Chondrocyte (in vitro differentiated cells): ENCODE data around the gene ACVRL1. TPM values are rescaled to one million over a fixed set of nuclear protein-coding genes. Genes with fewer than 3 reads are reported as not detected.

ENCODE experiments used
- DNase-seq: peaks from one replicate; pipeline ENCODE4 v3.0.0; 2021; ENCODE audit warnings: mixed read lengths, low spot score
- H3K27ac Mint-ChIP-seq: one replicate; pipeline ENCODE4 v1.8.0; 2021; ENCODE audit warnings: mild to moderate bottlenecking, moderate library complexity, mixed read lengths; ENCODE audit not compliant: unreplicated experiment
- H3K27me3 Mint-ChIP-seq: 2 replicates; pipeline ENCODE4 v1.8.0; 2021; ENCODE audit warnings: low read depth, mixed read lengths
- H3K36me3 Mint-ChIP-seq: 2 replicates; pipeline ENCODE4 v1.8.0; 2021; ENCODE audit warnings: low read depth, mixed read lengths
- H3K4me1 Mint-ChIP-seq: 2 replicates; pipeline ENCODE4 v1.8.0; 2021; ENCODE audit warnings: low read depth, mild to moderate bottlenecking, mixed read lengths
- H3K4me3 Mint-ChIP-seq: one replicate; pipeline ENCODE4 v1.8.0; 2021; ENCODE audit warnings: mild to moderate bottlenecking, moderate library complexity, mixed read lengths; ENCODE audit not compliant: unreplicated experiment
- H3K9me3 Mint-ChIP-seq: 2 replicates; pipeline ENCODE4 v1.8.0; 2021; ENCODE audit warnings: low read depth, mixed read lengths
- total RNA-seq: library from RNA; stranded (reverse); gene quantifications from 3 replicates; pipeline ENCODE4 v1.2.1, GENCODE V29; 2021
- TF ChIP-seq, protein P1 (sequence below): fragments of 200-600 bp; sonication (generic); IDR thresholded peaks from 2 replicates; pipeline ENCODE4 v1.5.0; 2021; ENCODE audit warnings: antibody characterized with exemption, mild to moderate bottlenecking, moderate library complexity

Gene ACVRL1
- total RNA-seq, 1 donor from 2014 or later, result 0.60 TPM

DNA sequence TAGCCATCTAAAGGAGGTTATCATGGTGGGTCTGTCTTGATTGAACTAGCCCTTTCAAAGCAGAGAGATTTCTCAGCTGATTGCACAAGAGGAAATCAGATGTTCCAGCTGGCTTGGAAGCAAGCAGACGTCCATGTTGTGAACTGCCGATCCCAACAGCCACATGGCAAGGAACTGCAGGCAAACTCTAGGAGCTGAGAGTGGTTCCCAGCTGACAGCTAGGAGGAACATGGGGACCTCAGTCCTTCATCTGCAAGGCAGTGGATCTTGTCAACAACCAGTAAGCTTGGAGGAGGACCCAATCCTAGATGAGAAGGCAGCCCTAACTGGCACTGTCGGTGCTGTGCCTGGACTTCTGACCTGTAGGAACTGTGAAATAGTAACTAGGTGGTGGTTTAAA, 51.9 kb downstream of the ACVRL1 start:
- TF ChIP-seq, protein P1, sequence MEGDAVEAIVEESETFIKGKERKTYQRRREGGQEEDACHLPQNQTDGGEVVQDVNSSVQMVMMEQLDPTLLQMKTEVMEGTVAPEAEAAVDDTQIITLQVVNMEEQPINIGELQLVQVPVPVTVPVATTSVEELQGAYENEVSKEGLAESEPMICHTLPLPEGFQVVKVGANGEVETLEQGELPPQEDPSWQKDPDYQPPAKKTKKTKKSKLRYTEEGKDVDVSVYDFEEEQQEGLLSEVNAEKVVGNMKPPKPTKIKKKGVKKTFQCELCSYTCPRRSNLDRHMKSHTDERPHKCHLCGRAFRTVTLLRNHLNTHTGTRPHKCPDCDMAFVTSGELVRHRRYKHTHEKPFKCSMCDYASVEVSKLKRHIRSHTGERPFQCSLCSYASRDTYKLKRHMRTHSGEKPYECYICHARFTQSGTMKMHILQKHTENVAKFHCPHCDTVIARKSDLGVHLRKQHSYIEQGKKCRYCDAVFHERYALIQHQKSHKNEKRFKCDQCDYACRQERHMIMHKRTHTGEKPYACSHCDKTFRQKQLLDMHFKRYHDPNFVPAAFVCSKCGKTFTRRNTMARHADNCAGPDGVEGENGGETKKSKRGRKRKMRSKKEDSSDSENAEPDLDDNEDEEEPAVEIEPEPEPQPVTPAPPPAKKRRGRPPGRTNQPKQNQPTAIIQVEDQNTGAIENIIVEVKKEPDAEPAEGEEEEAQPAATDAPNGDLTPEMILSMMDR, result no peak
- Mint-ChIP-seq H3K9me3 (no peaks in the 10 kb centered on the region), H3K27me3 (no peaks in the 10 kb centered on the region), H3K36me3 (no peaks in the 10 kb centered on the region), H3K4me3 (no peak overlapping the region), H3K27ac (no peak overlapping the region), H3K4me1 (peaks cover 14% of the 10 kb centered on the region)
- no peak for DNase-seq

DNA sequence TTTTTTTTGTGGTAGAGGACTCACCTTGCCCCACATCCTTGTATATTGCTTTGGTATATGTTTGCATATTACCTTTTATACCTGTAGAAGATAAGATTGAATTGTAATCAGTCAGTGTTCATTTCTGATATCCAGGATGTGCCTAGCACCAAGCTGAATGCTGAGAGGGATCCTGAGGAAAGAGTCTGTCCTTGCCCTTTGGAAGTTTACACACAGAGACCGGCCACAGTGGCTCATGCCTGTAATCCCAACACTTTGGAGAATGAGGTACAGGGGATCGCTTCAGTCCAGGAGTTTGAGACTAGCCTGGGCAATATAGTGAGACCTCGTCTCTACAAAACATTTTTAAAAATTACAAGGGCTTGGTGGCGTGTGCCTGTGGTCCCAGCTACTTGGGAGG, 52.6 kb downstream of the ACVRL1 start:
- H3K27me3 Mint-ChIP-seq, result no peaks in the 10 kb centered on the region
- TF ChIP-seq, protein P1, result no peak
- no peaks in the 10 kb centered on the region for H3K36me3 Mint-ChIP-seq
- no peaks in the 10 kb centered on the region for H3K9me3 Mint-ChIP-seq
- no peak overlapping the region for H3K4me3 Mint-ChIP-seq
- peaks cover 7% of the 10 kb centered on the region for H3K4me1 Mint-ChIP-seq
- no peak overlapping the region for H3K27ac Mint-ChIP-seq
- DNase-seq, result no peak

DNA sequence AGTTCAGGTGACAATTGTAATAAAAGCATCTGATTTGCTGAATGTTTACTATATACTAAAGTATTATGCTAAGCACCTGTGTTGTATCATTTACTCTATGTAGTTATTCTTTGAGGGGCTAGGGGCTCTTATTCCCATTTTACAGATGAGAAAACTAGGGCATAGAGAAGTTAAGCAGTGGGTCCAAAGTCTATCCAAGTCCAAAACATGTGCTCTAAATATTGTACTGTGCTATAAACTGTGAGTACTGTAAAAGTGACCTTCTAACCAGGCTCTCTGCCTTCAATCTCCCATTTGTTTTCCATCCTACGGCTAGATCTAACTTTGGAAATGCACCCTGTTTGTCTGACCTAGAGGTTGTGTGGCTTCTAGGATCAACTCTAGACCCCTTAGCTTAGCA, 53.2 kb downstream of the ACVRL1 start:
- H3K36me3 Mint-ChIP-seq, result no peaks in the 10 kb centered on the region
- no peak overlapping the region for H3K27ac Mint-ChIP-seq
- no peak overlapping the region for H3K4me3 Mint-ChIP-seq
- TF ChIP-seq, protein P1, result no peak
- H3K9me3 Mint-ChIP-seq, result peaks cover 1% of the 10 kb centered on the region
- peaks cover 2% of the 10 kb centered on the region for H3K4me1 Mint-ChIP-seq
- no peaks in the 10 kb centered on the region for H3K27me3 Mint-ChIP-seq
- no peak for DNase-seq

DNA sequence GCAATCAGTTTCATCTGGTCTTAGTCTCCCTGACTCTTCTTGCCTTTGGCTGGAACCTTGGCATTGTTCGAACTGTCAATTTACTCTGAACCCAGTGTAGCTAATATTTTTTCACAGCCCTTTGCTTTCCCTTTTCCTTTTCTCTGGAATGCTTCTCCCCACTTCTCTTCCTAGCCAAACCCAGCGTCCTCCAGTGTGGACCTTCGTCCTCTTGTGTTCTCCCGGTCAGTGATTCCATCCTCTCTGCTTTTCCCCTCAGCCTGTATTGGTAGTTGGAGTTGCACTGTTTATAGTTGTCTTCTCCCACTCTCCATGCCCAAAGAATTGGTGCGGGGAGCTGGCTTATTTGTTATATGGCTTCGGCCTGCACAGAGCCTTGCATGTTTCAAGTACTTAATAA, 53.6 kb downstream of the ACVRL1 start:
- TF ChIP-seq, protein P1, result no peak
- DNase-seq, result no peak
- H3K36me3 Mint-ChIP-seq, result no peaks in the 10 kb centered on the region
- no peak overlapping the region for H3K4me3 Mint-ChIP-seq
- no peaks in the 10 kb centered on the region for H3K4me1 Mint-ChIP-seq
- H3K27ac Mint-ChIP-seq, result no peak overlapping the region
- peaks cover 5% of the 10 kb centered on the region for H3K9me3 Mint-ChIP-seq
- no peaks in the 10 kb centered on the region for H3K27me3 Mint-ChIP-seq

DNA sequence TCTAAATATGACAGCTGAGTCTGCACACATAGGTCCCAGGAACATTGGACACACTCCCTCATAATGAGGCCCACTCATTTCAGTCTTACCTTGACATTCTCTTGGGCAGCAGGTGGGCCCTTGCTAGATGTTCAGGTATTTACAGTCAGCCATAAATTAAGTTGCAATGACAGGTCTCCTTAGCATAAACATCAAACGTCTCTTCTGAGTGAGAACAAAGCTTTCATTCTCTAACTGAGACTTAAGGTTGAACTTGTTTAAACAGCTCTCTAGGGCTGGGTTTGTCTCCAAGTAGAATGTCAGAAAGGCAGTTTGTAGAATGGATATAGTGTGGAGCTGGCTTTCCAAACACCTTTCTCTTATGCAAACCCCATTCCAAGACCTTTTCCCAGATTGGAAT, 54.5 kb downstream of the ACVRL1 start:
- no peak overlapping the region for H3K27ac Mint-ChIP-seq
- H3K4me3 Mint-ChIP-seq, result no peak overlapping the region
- no peaks in the 10 kb centered on the region for H3K27me3 Mint-ChIP-seq
- peaks cover 5% of the 10 kb centered on the region for H3K9me3 Mint-ChIP-seq
- TF ChIP-seq, protein P1, result no peak
- H3K4me1 Mint-ChIP-seq, result no peaks in the 10 kb centered on the region
- no peaks in the 10 kb centered on the region for H3K36me3 Mint-ChIP-seq
- no peak for DNase-seq
